HG02571 (cell line): ENCODE measurements around the gene CD34.
"Not testable (repeated sequence)": the region's sequence is repeated elsewhere in the genome, so short reads cannot be mapped to it uniquely, and the experiment has no call there.

Source experiments
- ATAC-seq: cut with Tn5 transposase; IDR thresholded peaks from one replicate; pipeline ENCODE4 v1.9.1; 2021; ENCODE audit warnings: mild to moderate bottlenecking, moderate library complexity; ENCODE audit not compliant: unreplicated experiment

CD34 gene

GRCh38 chr1:207933205-207933800 is 22.4 kb upstream of the CD34 start:
- no peak for ATAC-seq

- no peak for ATAC-seq
Observed at GRCh38 chr1:207926984-207927383, 16.1 kb upstream of the CD34 start.

GRCh38 chr1:207925969-207926368 is 15.0 kb upstream of the CD34 start:
- ATAC-seq, result not testable (repeated sequence)

GRCh38 chr1:207925210-207925609 is 14.3 kb upstream of the CD34 start:
- ATAC-seq, result no peak

GRCh38 chr1:207923561-207923960 is 12.6 kb upstream of the CD34 start:
- no peak for ATAC-seq

- ATAC-seq, result no peak
Observed at GRCh38 chr1:207923121-207923520, 12.2 kb upstream of the CD34 start.

- ATAC-seq, result no peak
Observed at GRCh38 chr1:207922554-207922953, 11.6 kb upstream of the CD34 start.

GRCh38 chr1:207921321-207921720 is 10.4 kb upstream of the CD34 start:
- ATAC-seq, result no peak

- ATAC-seq, result no peak
Observed at GRCh38 chr1:207920444-207921021, 9.6 kb upstream of the CD34 start.

GRCh38 chr1:207919523-207920170 is 8.7 kb upstream of the CD34 start:
- no peak for ATAC-seq

GRCh38 chr1:207918581-207918980 is 7.7 kb upstream of the CD34 start:
- ATAC-seq, result no peak

- no peak for ATAC-seq
Observed at GRCh38 chr1:207918011-207918410, 7.1 kb upstream of the CD34 start.

- no peak for ATAC-seq
Observed at GRCh38 chr1:207917080-207917479, 6.2 kb upstream of the CD34 start.

- ATAC-seq, result no peak
Observed at GRCh38 chr1:207913951-207914350, 3.0 kb upstream of the CD34 start.

GRCh38 chr1:207911856-207912760 is 1.2 kb upstream of the CD34 start:
- ATAC-seq, result no peak

- ATAC-seq, result no peak
Observed at GRCh38 chr1:207909687-207910086, 1.2 kb downstream of the CD34 start.

GRCh38 chr1:207908107-207908734 is 2.7 kb downstream of the CD34 start:
- ATAC-seq, result no peak

- no peak for ATAC-seq
Observed at GRCh38 chr1:207904391-207904790, 6.5 kb downstream of the CD34 start.

GRCh38 chr1:207903767-207904166 is 7.2 kb downstream of the CD34 start:
- ATAC-seq, result no peak

GRCh38 chr1:207903053-207903452 is 7.9 kb downstream of the CD34 start:
- no peak for ATAC-seq

GRCh38 chr1:207902566-207902965 is 8.4 kb downstream of the CD34 start:
- no peak for ATAC-seq
